ENCODE data around the gene FOXR1. TPM values are rescaled to one million over a fixed set of nuclear protein-coding genes. Genes with fewer than 3 reads are reported as not detected.

Gene FOXR1
- total RNA-seq, 3 donors from 2014 or later (not counting 1 experiment from before 2014, with no cell fraction given), result not detected

- ATAC-seq (peak; percentile 57 to 80 (median 65)), DNase-seq (peak; percentile 94 to 99)
- Mint-ChIP-seq H3K36me3 (no peaks in the 10 kb centered on the region), H3K9me3 (no peaks in the 10 kb centered on the region), H3K4me1 (peaks cover 47 to 62% of the 10 kb centered on the region in 2 donors), H3K27me3 (ENCODE audit: low read depth in 2 of 2) (peaks cover 0 to 3% of the 10 kb centered on the region in 2 donors), H3K4me3 (peak overlapping the region; percentile 96), H3K27ac (peak overlapping the region; percentile 95 to 96)
- Histone ChIP-seq H3K36me3 (ENCODE audit: control insufficient read depth, insufficient read depth, low read length) (no peaks in the 10 kb centered on the region), H3K4me3 (ENCODE audit: low read length) (peak overlapping the region; percentile 89), H3K27me3 (ENCODE audit: control insufficient read depth, insufficient read depth, low read length) (no peaks in the 10 kb centered on the region), H3K4me1 (ENCODE audit: control insufficient read depth, insufficient read depth, low read length) (peaks cover 56% of the 10 kb centered on the region), H3K27ac (ENCODE audit: low read length) (peak overlapping the region; percentile 98), H3K9me3 (ENCODE audit: control insufficient read depth, insufficient read depth, low read length) (no peaks in the 10 kb centered on the region)
- TF ChIP-seq CTCF (IDR thresholded peaks at IDR 0.05), result peak; percentile 89
- intact Hi-C loops (cut with micrococcal nuclease), result loop anchor here (1.0 to 5.0 kb wide), 5 partner anchors 14 to 237 kb away; partner anchors contain the start of gene DDX6
- 0% methylated on average over 31 of the region's 32 CpGs for WGBS (ENCODE audit: insufficient coverage)
Measured at GRCh38 chr11:118928101-118928869, 43.3 kb upstream of the FOXR1 start.

- Mint-ChIP-seq H3K36me3 (no peaks in the 10 kb centered on the region), H3K9me3 (no peaks in the 10 kb centered on the region), H3K4me3 (peak overlapping the region; percentile 96), H3K27ac (peak overlapping the region; percentile 95 to 96), H3K4me1 (peaks cover 40 to 55% of the 10 kb centered on the region in 2 donors), H3K27me3 (ENCODE audit: low read depth in 2 of 2) (peaks cover 0 to 3% of the 10 kb centered on the region in 2 donors)
- TF ChIP-seq CTCF (IDR thresholded peaks at IDR 0.05), result no peak
- WGBS (ENCODE audit: insufficient coverage), result 1% methylated on average over 25 of the region's 26 CpGs
- peaks cover 49% of the 10 kb centered on the region for H3K4me1 ChIP-seq (ENCODE audit: control insufficient read depth, insufficient read depth, low read length)
- H3K36me3 ChIP-seq (ENCODE audit: control insufficient read depth, insufficient read depth, low read length), result no peaks in the 10 kb centered on the region
- peak overlapping the region; percentile 98 for H3K27ac ChIP-seq (ENCODE audit: low read length)
- H3K9me3 ChIP-seq (ENCODE audit: control insufficient read depth, insufficient read depth, low read length), result no peaks in the 10 kb centered on the region
- peak; percentile 12 to 33 (median 21) for ATAC-seq
- intact Hi-C loops (cut with micrococcal nuclease), result loop anchor here (1.0 to 5.0 kb wide), 5 partner anchors 15 to 238 kb away; partner anchors contain the start of gene DDX6
- no peaks in the 10 kb centered on the region for H3K27me3 ChIP-seq (ENCODE audit: control insufficient read depth, insufficient read depth, low read length)
- peak overlapping the region; percentile 89 for H3K4me3 ChIP-seq (ENCODE audit: low read length)
- DNase-seq, result no peak
Measured at GRCh38 chr11:118928870-118929500, 42.6 kb upstream of the FOXR1 start.

GRCh38 chr11:118929501-118930093, 42.0 kb upstream of the FOXR1 start:
- H3K9me3 ChIP-seq (ENCODE audit: control insufficient read depth, insufficient read depth, low read length), result no peaks in the 10 kb centered on the region
- Mint-ChIP-seq H3K27me3 (ENCODE audit: low read depth in 2 of 2) (peaks cover 0 to 3% of the 10 kb centered on the region in 2 donors), H3K9me3 (no peaks in the 10 kb centered on the region), H3K4me3 (peak overlapping the region; percentile 96), H3K4me1 (peaks cover 35 to 49% of the 10 kb centered on the region in 2 donors), H3K27ac (peak overlapping the region; percentile 95 to 96), H3K36me3 (no peaks in the 10 kb centered on the region)
- intact Hi-C loops (cut with micrococcal nuclease), result loop anchor here (1.0 to 5.0 kb wide), 5 partner anchors 22 to 239 kb away; partner anchors contain the start of gene DDX6
- H3K27ac ChIP-seq (ENCODE audit: low read length), result peak overlapping the region; percentile 98
- H3K4me1 ChIP-seq (ENCODE audit: control insufficient read depth, insufficient read depth, low read length), result peaks cover 46% of the 10 kb centered on the region
- peak; percentile 64 to 92 for DNase-seq
- TF ChIP-seq CTCF (IDR thresholded peaks at IDR 0.05), result no peak
- no peaks in the 10 kb centered on the region for H3K27me3 ChIP-seq (ENCODE audit: control insufficient read depth, insufficient read depth, low read length)
- ATAC-seq, result peak; percentile 2 to 7 (median 7)
- 0% methylated on average over 17 of the region's 26 CpGs for WGBS (ENCODE audit: insufficient coverage)
- peak overlapping the region; percentile 89 for H3K4me3 ChIP-seq (ENCODE audit: low read length)
- H3K36me3 ChIP-seq (ENCODE audit: control insufficient read depth, insufficient read depth, low read length), result no peaks in the 10 kb centered on the region
